Tibial nerve (tissue), 3 donors: ENCODE results near the gene PSAPL1.

Source experiments
- CTCF ChIP-seq, 5 experiments: fragments of 200-600 bp in 3 of 5; fragments of 450-650 bp in 2 of 5; sonication (generic) in 3 of 5; IDR thresholded peaks; one replicate each; pipeline ENCODE4 v1.5.1; 2016 to 2019; ENCODE audit warnings: antibody characterized with exemption in 5 of 5, mild to moderate bottlenecking in 3 of 5, moderate library complexity in 2 of 5
- POLR2A ChIP-seq, 2 donors: fragments of 450-650 bp; IDR thresholded peaks; one replicate each; pipeline ENCODE4 v1.6.1; 2017; ENCODE audit warnings: antibody characterized with exemption in 2 of 2, mild to moderate bottlenecking in 2 of 2, moderate library complexity in 2 of 2

DNA sequence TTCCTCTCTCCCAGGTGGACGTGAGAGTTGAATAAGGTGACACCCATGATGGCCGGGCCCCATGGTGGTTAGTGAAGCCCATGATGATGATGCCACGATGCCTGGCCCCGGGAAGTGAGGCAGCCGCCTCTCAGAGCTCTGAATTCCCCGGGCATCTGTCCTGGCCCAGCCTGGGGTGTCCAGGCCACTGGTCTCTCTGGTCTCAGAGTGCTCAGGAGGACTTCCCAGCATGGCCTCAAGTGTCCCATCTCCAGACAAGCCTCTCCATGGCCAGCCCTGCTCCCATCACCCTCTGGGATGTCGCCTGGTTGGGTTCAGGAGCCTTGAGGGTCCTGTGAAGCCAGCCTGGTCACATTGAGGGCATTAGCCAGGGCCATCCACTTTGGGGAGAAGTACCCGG is 24.7 kb upstream of the PSAPL1 start:
- TF ChIP-seq CTCF (IDR thresholded peaks at IDR 0.05) (no peak), POLR2A (IDR thresholded peaks at IDR 0.05) (no peak)
